ENCODE measurements around the gene PPARD.
"Not testable (repeated sequence)": the region's sequence is repeated elsewhere in the genome, so short reads cannot be mapped to it uniquely, and the experiment has no call there.

Gene PPARD

GRCh38 chr6:35403544-35404442 lies 61.4 kb downstream of the PPARD start:
- in situ Hi-C loops (cut with HindIII; ENCODE audit: low sequenced_read_pairs) = no loop called here

GRCh38 chr6:35406711-35407485 lies 64.5 kb downstream of the PPARD start:
- in situ Hi-C loops (cut with HindIII; ENCODE audit: low sequenced_read_pairs) = no loop called here

GRCh38 chr6:35409245-35409644 lies 66.9 kb downstream of the PPARD start:
- in situ Hi-C loops (cut with HindIII; ENCODE audit: low sequenced_read_pairs) = no loop called here

GRCh38 chr6:35410131-35410530 lies 67.8 kb downstream of the PPARD start:
- in situ Hi-C loops (cut with HindIII; ENCODE audit: low sequenced_read_pairs) = no loop called here

GRCh38 chr6:35411066-35411465 lies 68.7 kb downstream of the PPARD start:
- in situ Hi-C loops (cut with HindIII; ENCODE audit: low sequenced_read_pairs) = no loop called here

GRCh38 chr6:35412102-35412501 lies 69.7 kb downstream of the PPARD start:
- in situ Hi-C loops (cut with HindIII; ENCODE audit: low sequenced_read_pairs) = no loop called here

GRCh38 chr6:35413911-35414310 lies 71.6 kb downstream of the PPARD start:
- in situ Hi-C loops (cut with HindIII; ENCODE audit: low sequenced_read_pairs) = no loop called here

GRCh38 chr6:35415065-35415891 lies 72.9 kb downstream of the PPARD start:
- in situ Hi-C loops (cut with HindIII; ENCODE audit: low sequenced_read_pairs) = no loop called here

GRCh38 chr6:35417979-35418661 lies 75.8 kb downstream of the PPARD start:
- in situ Hi-C loops (cut with HindIII; ENCODE audit: low sequenced_read_pairs) = no loop called here

- in situ Hi-C loops (cut with HindIII; ENCODE audit: low sequenced_read_pairs) = no loop called here
Observed at GRCh38 chr6:35419417-35419816, 77.1 kb downstream of the PPARD start.

GRCh38 chr6:35419961-35420360 lies 77.6 kb downstream of the PPARD start:
- in situ Hi-C loops (cut with HindIII; ENCODE audit: low sequenced_read_pairs) = no loop called here

GRCh38 chr6:35425284-35425683 lies 82.9 kb downstream of the PPARD start:
- in situ Hi-C loops (cut with HindIII; ENCODE audit: low sequenced_read_pairs) = no loop called here

- in situ Hi-C loops (cut with HindIII; ENCODE audit: low sequenced_read_pairs) = no loop called here
Observed at GRCh38 chr6:35426074-35426473, 83.7 kb downstream of the PPARD start.

- in situ Hi-C loops (cut with HindIII; ENCODE audit: low sequenced_read_pairs) = no loop called here
Observed at GRCh38 chr6:35427435-35427834, 85.1 kb downstream of the PPARD start.

GRCh38 chr6:35427851-35428321 lies 85.5 kb downstream of the PPARD start:
- in situ Hi-C loops (cut with HindIII; ENCODE audit: low sequenced_read_pairs) = no loop called here

GRCh38 chr6:35428421-35429149 lies 86.2 kb downstream of the PPARD start:
- in situ Hi-C loops (cut with HindIII; ENCODE audit: low sequenced_read_pairs) = no loop called here

GRCh38 chr6:35429463-35429862 lies 87.1 kb downstream of the PPARD start:
- in situ Hi-C loops (cut with HindIII; ENCODE audit: low sequenced_read_pairs) = no loop called here

GRCh38 chr6:35432291-35432690 lies 89.9 kb downstream of the PPARD start:
- in situ Hi-C loops (cut with HindIII; ENCODE audit: low sequenced_read_pairs) = no loop called here

GRCh38 chr6:35432702-35433101 lies 90.3 kb downstream of the PPARD start:
- in situ Hi-C loops (cut with HindIII; ENCODE audit: low sequenced_read_pairs) = not testable (repeated sequence)

Data from DLD1 (cell line).